Endothelial cell of umbilical vein (primary cell): Measurements from ENCODE around the gene LRP1B. TPM values are rescaled to one million over a fixed set of nuclear protein-coding genes. Genes with fewer than 3 reads are reported as not detected.

Experiments
- BruUV-seq: library from RNA; stranded (reverse); fragments of 400-500 nt; replicated peaks from 2 replicates; lab custom pipeline; 2021; lab: Mats Ljungman, UMichigan
- CTCF ChIA-PET: fragments of 300-600, 350-600 bp; sonication (Branson Sonifier 250); formaldehyde crosslinking; loops from one replicate; lab custom pipeline; 2021; ENCODE audit warnings: antibody characterized with exemption, inconsistent platforms; lab: Charles Lee
- POLR2A ChIA-PET: fragments of 300-600, 350-600 bp; sonication (Branson Sonifier 250); formaldehyde crosslinking; loops from one replicate; lab custom pipeline; 2021; ENCODE audit warnings: antibody characterized with exemption, inconsistent platforms; lab: Charles Lee
- DNase-seq: peaks from one replicate; pipeline ENCODE4 v3.0.0-alpha.2; 2011; ENCODE audit warnings: low read depth, low spot score
- FAIRE-seq: peaks from 2 replicates; lab custom pipeline; 2011; peaks lifted over from hg19 to GRCh38; lab: Jason Lieb, UNC
- H2AFZ ChIP-seq: 2 replicates; pipeline ENCODE4 v1.6.0; 2012; ENCODE audit warnings: low read depth, low read length, control low read depth, inconsistent platforms
- H3K27ac ChIP-seq: 2 replicates; pipeline ENCODE4 v1.5.1; 2011; ENCODE audit warnings: low read depth, mild to moderate bottlenecking, control low read depth, low read length, moderate library complexity; ENCODE audit not compliant: insufficient read depth
- H3K27me3 ChIP-seq, 2 experiments: 2 replicates each; pipeline versions ENCODE4 v1.6.0 to v1.6.1; 2011; ENCODE audit warnings: low read length in 2 of 2, mixed read lengths in 1 of 2; ENCODE audit not compliant: control insufficient read depth in 2 of 2, insufficient read depth in 2 of 2
- H3K36me3 ChIP-seq, 2 experiments: 2 replicates in 1 of 2; 3 replicates in 1 of 2; pipeline ENCODE4 v1.5.1; 2011; ENCODE audit warnings: low read length in 2 of 2, mild to moderate bottlenecking in 1 of 2, moderate library complexity in 1 of 2; ENCODE audit not compliant: control insufficient read depth in 2 of 2, insufficient read depth in 2 of 2; ENCODE audit errors: extremely low read depth in 1 of 2
- H3K4me1 ChIP-seq: 3 replicates; pipeline ENCODE4 v1.5.1; 2011; ENCODE audit warnings: mild to moderate bottlenecking, low read length; ENCODE audit not compliant: control insufficient read depth, insufficient read depth; ENCODE audit errors: extremely low read depth
- H3K4me2 ChIP-seq: 2 replicates; pipeline ENCODE4 v1.6.1; 2011; ENCODE audit warnings: low read length, control low read depth, mixed read lengths; ENCODE audit not compliant: insufficient read depth
- H3K4me3 ChIP-seq, 3 experiments: fragments of 200-600 bp in 1 of 3; sonication (generic), shearing (Covaris generic) in 1 of 3; replicated peaks in 1 of 3; 2 replicates each; pipeline ENCODE4 v1.5.1; 2011 to 2016; ENCODE audit warnings: control low read depth in 3 of 3, low read length in 3 of 3, mild to moderate bottlenecking in 2 of 3, inconsistent platforms in 1 of 3, low read depth in 1 of 3, moderate library complexity in 1 of 3; ENCODE audit not compliant: insufficient read depth in 1 of 3
- H3K79me2 ChIP-seq: 2 replicates; pipeline ENCODE4 v1.6.0; 2012; ENCODE audit warnings: low read length, inconsistent platforms; ENCODE audit not compliant: control insufficient read depth, insufficient read depth
- H3K9ac ChIP-seq: replicated peaks from 2 replicates; pipeline ENCODE3; 2011; ENCODE audit warnings: low read length, control low read depth; ENCODE audit not compliant: insufficient read depth; ENCODE audit errors: extremely low read depth
- H3K9me1 ChIP-seq: replicated peaks from 3 replicates; pipeline ENCODE4 v1.6.0; 2011; ENCODE audit warnings: mild to moderate bottlenecking, low read length; ENCODE audit not compliant: control insufficient read depth, insufficient read depth; ENCODE audit errors: extremely low read depth
- H3K9me3 ChIP-seq: replicated peaks from 2 replicates; pipeline ENCODE4 v1.5.1; 2012; ENCODE audit warnings: low read length, inconsistent platforms; ENCODE audit not compliant: control insufficient read depth, insufficient read depth
- H4K20me1 ChIP-seq: replicated peaks from 2 replicates; pipeline ENCODE3; 2011; ENCODE audit warnings: mild to moderate bottlenecking, low read length; ENCODE audit not compliant: control insufficient read depth, insufficient read depth; ENCODE audit errors: extremely low read depth
- CTCF ChIP-seq, 2 donors: IDR thresholded peaks; 1 replicate in 1 of 2; 2 replicates in 1 of 2; pipeline ENCODE4 v1.5.1; 2011; ENCODE audit warnings: low read length in 2 of 2, mild to moderate bottlenecking in 2 of 2, moderate library complexity in 2 of 2, control low read depth in 1 of 2, inconsistent platforms in 1 of 2, low read depth in 1 of 2; ENCODE audit not compliant: insufficient read depth in 1 of 2; ENCODE audit errors: extremely low read depth in 1 of 2
- EZH2 ChIP-seq: IDR thresholded peaks from 2 replicates; pipeline ENCODE4 v1.6.1; 2012; ENCODE audit warnings: borderline replicate concordance, low read depth, mild to moderate bottlenecking, moderate library complexity, low read length, inconsistent platforms; ENCODE audit not compliant: severe bottlenecking
- FOS ChIP-seq: IDR thresholded peaks from 2 replicates; pipeline ENCODE4 v1.6.1; 2011; ENCODE audit warnings: mild to moderate bottlenecking, low read length, moderate library complexity, borderline replicate concordance; ENCODE audit not compliant: insufficient read depth
- GATA2 ChIP-seq: IDR thresholded peaks from 2 replicates; pipeline ENCODE4 v1.7.0; 2011; ENCODE audit warnings: low read depth, mild to moderate bottlenecking, moderate library complexity, mixed read lengths, low read length; ENCODE audit not compliant: insufficient read length, insufficient read depth
- JUN ChIP-seq: IDR thresholded peaks from 2 replicates; pipeline ENCODE4 v1.6.1; 2011; ENCODE audit warnings: borderline replicate concordance, low read depth; ENCODE audit not compliant: insufficient read length, insufficient read depth
- MYC ChIP-seq: IDR thresholded peaks from one replicate; pipeline ENCODE4 v1.6.1; 2011; ENCODE audit warnings: mild to moderate bottlenecking, low read depth, low read length
- POLR2A ChIP-seq: IDR thresholded peaks from 2 replicates; pipeline ENCODE4 v1.6.1; 2012; ENCODE audit warnings: low read depth, mild to moderate bottlenecking, control low read depth, low read length
- POLR2AphosphoS5 ChIP-seq: IDR thresholded peaks from 2 replicates; pipeline ENCODE4 v1.6.1; 2012; ENCODE audit warnings: low read depth, mild to moderate bottlenecking, control low read depth, low read length, moderate library complexity; ENCODE audit not compliant: insufficient read depth
- dilution Hi-C: fragments of 300-500 bp; cut with MboI; formaldehyde crosslinking; loops from one replicate; pipeline ENCODE4 v1.15.0; 2019; ENCODE audit warnings: low sequenced_read_pairs; ENCODE audit not compliant: extremely low pct_ligation_motif_present
- intact Hi-C: fragments of 100-400 bp; cut with micrococcal nuclease; formaldehyde crosslinking; loops from one replicate; pipeline ENCODE4 v1.10.0; 2022
- polyA plus RNA-seq, 4 experiments: library from polyadenylated mRNA; depleted of rRNA in 3 of 4; stranded (reverse) in 3 of 4; unstranded in 1 of 4; fragments of >200 nt; gene quantifications; 2 replicates each; pipeline versions ENCODE4 v1.2.1 to v1.2.3, GENCODE V29; 2011 to 2012; ENCODE audit warnings: missing spikeins in 1 of 4
- total RNA-seq: library from RNA; stranded (reverse); gene quantifications from 2 replicates; pipeline ENCODE4 v1.2.3, GENCODE V29; 2021
- TF ChIP-seq, protein P1 (sequence below): IDR thresholded peaks from 2 replicates; pipeline ENCODE4 v1.6.1; 2011; ENCODE audit not compliant: insufficient read depth, insufficient read length

LRP1B gene
- total and polyA plus RNA-seq, 2 donors (not counting 3 experiments of a cell fraction or from before 2014, with no cell fraction given) = 0.03 to 0.07 TPM

- intact Hi-C loops = no loop called here
- BruUV-seq = no TSS peak
- FAIRE-seq (no peak), DNase-seq (no peak)
- Histone ChIP-seq H3K4me2 (no peak overlapping the region), H3K9ac (no peak overlapping the region), H3K79me2 (no peaks in the 10 kb centered on the region), H3K27ac (no peak overlapping the region), H3K9me1 (no peaks in the 10 kb centered on the region), H2AFZ (no peak overlapping the region), H3K4me3 (no peak overlapping the region), H3K4me1 (no peaks in the 10 kb centered on the region), H3K27me3 (no peaks in the 10 kb centered on the region), H3K36me3 (no peaks in the 10 kb centered on the region), H3K9me3 (no peaks in the 10 kb centered on the region), H4K20me1 (no peaks in the 10 kb centered on the region)
- ChIA-PET CTCF (interaction anchor here (0.8 to 1.5 kb wide), 2 partner anchors 162 to 441 kb away, joined by 3 read pairs; no protein-coding TSS in a partner anchor), POLR2A (no interaction called here)
- TF ChIP-seq MYC (no peak), POLR2AphosphoS5 (no peak), EZH2 (no peak), POLR2A (no peak), GATA2 (no peak)
- TF ChIP-seq, protein P1, sequence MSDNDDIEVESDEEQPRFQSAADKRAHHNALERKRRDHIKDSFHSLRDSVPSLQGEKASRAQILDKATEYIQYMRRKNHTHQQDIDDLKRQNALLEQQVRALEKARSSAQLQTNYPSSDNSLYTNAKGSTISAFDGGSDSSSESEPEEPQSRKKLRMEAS = no peak
- dilution Hi-C loops = no loop called here
These were observed 1708.1 kb downstream of the LRP1B start for GRCh38 chr2:140422759-140423158.

GRCh38 chr2:140417504-140417903 lies 1713.3 kb downstream of the LRP1B start:
- H3K79me2 ChIP-seq = no peaks in the 10 kb centered on the region
- no peak overlapping the region for H2AFZ ChIP-seq
- dilution Hi-C loops (no loop called here), intact Hi-C loops (no loop called here)
- H3K9me1 ChIP-seq = no peaks in the 10 kb centered on the region
- no peak overlapping the region for H3K4me3 ChIP-seq
- no TSS peak for BruUV-seq
- ChIA-PET POLR2A (no interaction called here), CTCF (no interaction called here)
- DNase-seq (no peak), FAIRE-seq (no peak)
- H4K20me1 ChIP-seq = no peaks in the 10 kb centered on the region
- no peaks in the 10 kb centered on the region for H3K9me3 ChIP-seq
- H3K36me3 ChIP-seq = no peaks in the 10 kb centered on the region
- no peaks in the 10 kb centered on the region for H3K4me1 ChIP-seq
- no peak overlapping the region for H3K9ac ChIP-seq
- H3K27ac ChIP-seq = no peak overlapping the region
- H3K27me3 ChIP-seq = no peaks in the 10 kb centered on the region
- H3K4me2 ChIP-seq = no peak overlapping the region
- TF ChIP-seq JUN = no peak
- TF ChIP-seq GATA2 = no peak
- no peak for TF ChIP-seq CTCF (IDR thresholded peaks at IDR 0.05; ENCODE audit: extremely low read depth in 1 of 2, insufficient read depth in 1 of 2, low read depth in 1 of 2, low read length in 2 of 2)
- TF ChIP-seq MYC = no peak
- no peak for TF ChIP-seq EZH2
- no peak for TF ChIP-seq POLR2A
- no peak for TF ChIP-seq POLR2AphosphoS5
- TF ChIP-seq, protein P1 = no peak
- no peak for TF ChIP-seq FOS
